Stimulated activated CD4-positive, alpha-beta T cell treated with anti-CD3 and anti-CD28 coated beads, Interleukin-2, amount 100 ng/mL, for 4 hours (primary cell): ENCODE results near the gene MMP20.

Source experiments
- DNase-seq: peaks from one replicate; pipeline ENCODE4 v3.0.0-alpha.2; 2020; ENCODE audit warnings: low read depth

Gene MMP20

DNA sequence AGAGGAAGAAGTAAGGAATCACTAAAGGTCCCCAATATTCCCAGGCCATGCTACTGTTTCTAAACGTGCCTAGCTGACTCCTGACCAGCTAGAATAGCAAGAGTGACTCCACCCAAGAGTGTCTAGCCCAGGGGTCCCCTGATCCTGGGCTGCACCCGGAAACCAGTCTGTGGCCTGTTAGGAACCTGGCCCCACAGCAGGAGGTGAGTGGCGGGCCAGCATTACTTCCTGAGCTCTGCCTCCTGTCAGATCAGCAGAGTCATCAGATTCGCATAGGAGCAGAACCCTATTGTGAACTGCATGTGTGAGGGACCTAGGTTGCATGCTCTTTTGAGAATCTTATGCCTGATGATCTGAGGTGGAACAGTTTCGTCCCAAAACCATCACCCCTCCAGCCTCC, 2.0 kb downstream of the MMP20 start:
- DNase-seq = no peak

DNA sequence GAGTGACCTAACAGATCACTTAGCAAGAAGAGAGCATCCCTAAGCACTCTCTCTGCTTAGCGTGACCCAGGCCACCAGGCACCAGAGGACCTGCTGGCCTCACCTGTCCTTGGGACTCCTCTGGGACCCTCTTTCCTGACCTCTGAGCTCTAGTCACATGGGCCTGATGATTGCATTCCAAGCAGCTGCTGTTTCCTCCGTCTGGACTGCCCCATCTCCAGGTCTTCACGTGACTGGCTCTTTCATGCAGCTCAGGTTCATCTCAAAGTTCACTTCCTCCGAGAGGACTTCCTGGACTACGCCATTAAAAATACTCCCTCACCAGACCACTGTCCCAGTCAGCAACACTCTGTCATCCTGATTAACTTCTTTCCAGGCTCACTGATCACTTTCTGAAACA, 2.9 kb downstream of the MMP20 start:
- DNase-seq = no peak

DNA sequence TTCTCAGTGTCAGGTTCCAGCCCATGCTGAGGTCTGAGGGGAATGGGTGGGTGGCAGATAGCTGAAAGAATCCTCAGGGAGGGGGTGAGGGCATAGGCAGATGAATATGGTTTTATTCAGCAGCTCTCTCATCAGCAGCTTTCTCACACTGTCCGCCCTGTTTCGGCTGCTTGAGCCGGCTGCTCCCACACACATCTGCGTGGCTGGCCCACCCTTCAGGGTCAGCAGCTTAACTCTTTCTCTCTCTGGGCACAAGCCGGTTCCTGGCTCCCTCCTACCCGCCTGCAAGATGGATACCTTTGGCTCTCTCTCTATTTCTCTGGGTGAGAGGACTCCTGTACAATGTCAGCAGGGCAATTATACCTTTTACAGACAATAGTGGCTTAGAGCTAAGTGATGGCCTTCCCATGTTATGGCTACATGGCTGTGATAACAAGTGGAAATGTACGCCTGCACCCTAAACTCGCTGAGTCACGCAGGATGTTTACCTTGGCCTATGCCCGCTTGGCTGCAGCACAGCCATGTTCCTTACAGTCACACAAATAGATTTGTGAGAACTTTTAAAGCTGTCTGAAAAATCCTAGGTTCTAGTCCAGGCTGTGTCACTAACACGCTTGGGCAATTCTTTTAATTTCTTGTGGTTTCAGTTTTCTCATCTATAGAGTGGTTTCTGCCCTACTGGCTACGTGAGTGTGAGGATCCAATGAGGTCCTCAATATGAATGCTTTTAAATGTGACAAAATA, 4.1 kb downstream of the MMP20 start:
- DNase-seq = no peak

DNA sequence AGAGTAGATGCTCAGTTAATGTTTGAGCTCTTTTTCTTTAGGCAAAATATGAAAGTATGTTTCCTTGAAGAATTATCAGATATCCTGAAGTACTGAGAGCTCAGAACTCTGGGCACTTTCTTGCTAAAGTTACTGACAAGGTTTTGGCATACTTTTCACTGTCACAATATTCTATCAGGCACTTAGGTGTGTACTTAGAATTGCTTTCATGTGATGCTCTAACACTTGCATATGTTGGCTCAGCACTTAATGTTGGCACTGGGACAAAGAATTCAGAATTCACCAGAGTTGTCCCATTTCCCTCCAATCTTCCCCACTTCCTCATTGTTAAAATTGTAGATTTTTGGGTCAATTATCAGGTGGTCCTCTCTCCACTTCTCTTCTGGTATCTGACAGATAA, 5.0 kb downstream of the MMP20 start:
- DNase-seq = no peak

DNA sequence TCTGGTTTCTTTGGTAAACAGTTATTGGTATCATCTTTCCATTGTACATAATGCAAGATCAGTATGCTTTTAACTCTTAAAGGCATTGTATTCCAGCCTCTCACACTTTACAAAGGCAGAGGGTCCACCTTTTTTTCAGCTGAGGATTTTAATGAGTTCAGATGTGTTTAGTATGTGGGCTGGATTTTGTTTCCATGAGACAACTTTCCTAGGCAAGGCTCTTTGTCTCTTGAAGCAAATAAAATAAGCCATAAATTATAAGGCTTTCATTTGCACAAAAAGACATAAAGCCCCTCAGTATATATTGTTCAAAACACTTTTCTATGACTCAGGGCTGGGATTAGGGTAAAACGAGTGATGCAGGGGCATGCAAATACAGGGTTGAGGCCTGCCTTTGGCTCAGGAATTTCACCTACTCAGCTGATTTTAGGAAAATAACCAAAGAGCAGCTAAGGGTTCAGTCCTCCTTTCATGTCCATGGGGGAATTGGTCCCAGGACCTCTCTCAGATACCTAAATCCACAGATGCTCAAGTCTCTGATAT, 7.6 kb downstream of the MMP20 start:
- DNase-seq = no peak

DNA sequence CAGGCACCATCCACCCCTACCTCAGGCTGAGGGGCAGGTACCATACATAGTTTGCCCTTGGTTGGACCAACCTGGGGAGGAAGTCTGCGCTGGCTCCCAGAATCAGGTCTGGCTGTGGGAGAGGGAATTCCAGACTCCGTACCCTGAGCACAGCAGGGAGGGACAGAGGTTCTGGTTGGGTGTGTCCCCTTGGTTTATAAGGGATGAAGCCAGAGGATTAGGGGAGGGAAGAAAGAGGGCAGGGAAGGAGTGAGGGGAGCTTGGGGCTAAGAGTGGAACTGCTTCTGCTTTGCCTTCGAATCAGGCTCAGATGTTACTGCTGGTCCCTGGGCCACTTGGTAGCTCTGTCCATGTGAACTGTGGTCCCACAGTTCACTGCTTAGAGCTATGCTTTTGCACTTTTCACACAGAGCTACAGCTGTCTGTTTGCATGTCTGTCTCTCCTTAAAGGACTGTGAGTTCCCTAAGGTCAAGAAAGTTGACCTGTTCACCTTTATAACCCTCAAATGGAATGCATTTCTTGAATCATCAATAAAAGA, 9.2 kb downstream of the MMP20 start:
- no peak for DNase-seq

DNA sequence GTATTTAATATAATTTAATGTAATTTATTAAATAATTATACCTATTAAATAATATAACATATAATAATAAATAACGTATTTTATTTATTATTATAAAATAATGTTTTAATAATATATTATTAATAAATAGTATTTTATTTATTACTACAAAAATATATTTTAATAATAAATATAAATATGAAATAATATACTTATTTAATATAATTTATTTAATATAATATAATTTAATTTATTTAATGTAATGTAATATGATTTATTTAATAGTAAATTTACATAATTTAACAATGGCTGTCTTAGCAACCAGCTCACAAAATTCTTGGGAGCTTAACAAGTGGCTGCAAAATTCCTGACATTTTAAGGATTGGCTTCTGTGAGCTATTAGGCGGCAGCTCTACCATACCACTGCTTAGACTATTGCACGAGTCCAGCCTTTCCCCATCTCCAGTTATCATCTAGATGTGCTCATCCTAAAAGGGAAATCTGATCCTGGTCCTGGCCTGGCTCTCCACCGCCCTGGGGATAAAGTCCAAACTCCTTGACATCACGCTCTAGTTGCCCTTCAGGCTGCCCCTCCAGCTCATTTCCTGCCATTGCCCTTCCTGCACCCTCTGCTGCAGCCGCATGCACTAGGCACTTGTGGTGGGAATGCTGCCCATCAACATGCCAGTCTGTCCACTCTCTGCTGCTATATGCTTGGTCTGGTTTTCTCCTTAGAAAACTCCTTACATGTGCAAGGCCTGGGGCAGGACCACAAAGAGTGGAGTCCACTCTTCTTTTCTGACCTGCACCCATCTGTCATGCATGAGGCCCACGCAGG, 9.8 kb downstream of the MMP20 start:
- DNase-seq = no peak

DNA sequence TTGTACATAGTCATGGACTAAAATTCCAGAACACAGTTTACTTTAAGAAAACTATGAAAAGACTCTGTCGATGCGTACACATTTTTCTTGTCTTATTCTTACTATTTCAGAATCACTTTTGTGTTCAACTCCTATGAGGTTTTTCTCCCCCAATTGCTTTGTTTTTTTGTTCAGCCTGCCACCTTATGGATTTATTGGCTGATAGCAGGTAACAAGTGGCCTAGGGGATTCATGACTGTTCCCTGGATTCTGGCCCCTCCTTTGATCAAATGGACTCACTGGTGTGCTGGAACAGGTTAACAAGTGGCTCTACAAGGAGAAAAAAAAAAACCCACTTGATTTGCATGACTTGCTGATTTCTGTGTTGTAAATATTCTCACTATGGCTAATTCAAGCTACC, 10.6 kb downstream of the MMP20 start:
- no peak for DNase-seq

DNA sequence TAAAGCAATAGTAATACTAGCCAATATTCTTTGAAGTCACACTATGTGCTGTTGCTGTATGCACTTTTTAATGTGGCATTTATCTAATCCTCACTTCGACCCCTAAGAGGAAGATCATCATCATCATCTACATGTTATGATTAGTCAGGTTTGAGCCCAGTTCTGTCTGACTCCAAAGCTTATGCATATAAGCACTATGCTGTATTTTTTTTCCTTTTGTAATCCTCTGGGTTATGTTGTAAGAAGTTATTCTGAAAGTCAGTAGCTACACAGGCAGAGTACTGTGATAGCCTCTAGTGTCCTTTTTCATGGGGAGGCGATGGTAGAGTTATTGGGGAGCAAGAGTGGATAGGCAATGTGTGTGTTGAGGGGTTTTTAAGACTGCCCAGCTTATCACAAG, 11.1 kb downstream of the MMP20 start:
- no peak for DNase-seq

DNA sequence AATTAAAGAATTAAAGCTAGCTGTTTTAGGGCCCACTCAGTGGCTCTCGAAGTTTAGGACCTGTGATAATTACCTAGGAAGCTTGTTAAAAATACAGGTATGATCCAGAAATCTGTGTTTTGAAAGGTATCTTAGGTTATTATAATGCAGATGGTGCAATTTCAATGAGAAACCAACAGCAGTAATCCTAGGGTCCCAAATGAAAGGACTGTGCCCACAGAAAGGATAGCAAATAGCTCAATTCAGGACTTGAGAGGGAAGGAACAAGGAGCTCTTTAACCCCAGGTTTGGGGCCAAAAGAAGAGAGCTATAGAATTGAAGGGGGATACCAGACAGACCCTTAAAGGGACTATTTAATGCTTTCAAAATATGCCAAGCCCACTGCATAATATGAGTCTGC, 11.7 kb downstream of the MMP20 start:
- no peak for DNase-seq

DNA sequence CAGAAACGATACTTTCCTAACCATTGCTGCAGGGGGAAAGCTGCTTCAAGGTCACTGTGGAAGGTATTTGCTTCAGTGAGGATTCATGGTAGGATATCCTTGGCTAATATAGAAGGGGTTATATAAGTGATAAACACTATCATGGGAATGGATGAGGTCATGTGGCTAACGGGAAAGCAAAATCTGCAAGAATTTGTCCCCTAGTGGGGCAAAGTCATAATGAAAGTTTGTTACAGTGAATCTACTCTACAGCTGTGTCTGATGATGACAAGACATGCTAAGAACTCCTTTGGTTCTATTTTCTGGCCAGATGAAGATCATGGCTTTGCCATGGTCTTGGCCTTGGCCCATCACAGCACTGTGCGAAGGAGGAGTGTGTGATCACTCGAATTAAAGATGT, 13.8 kb downstream of the MMP20 start:
- no peak for DNase-seq

DNA sequence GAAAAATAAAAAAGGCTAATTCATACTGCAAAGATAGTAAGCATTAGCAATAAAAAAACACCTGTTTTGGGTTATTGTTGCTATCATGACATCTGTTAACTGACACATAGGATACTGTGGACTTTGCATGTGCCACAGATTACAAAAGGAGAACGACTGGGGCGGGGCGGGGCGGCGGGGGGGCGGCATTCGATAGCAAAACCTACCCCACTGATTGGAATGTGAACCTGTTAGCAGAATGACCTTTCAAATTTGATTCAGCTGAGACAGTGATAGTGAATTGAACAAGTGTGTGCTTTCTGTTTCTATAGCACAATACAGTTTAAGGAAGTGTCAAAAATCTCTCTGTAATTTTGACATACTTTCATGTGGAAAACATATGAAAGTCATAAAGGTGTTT, 14.9 kb downstream of the MMP20 start:
- no peak for DNase-seq

DNA sequence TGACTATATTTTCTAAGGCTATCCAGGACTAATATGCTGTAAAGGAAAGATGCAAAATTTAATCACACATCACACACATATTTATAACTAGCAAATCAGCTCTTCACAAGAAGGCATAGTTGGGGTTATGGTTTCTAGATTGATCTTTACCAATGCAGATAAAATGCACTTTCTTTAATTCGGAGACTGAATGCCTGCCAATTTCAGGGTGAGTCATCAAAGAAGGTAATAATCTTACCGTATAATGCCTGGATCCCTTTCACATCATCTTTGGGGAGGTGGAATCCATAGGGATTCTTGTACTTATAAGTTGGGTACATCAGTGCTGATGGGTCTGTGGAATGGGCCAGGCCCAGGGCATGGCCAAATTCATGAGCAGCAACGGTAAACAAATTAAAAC, 16.4 kb downstream of the MMP20 start:
- no peak for DNase-seq

DNA sequence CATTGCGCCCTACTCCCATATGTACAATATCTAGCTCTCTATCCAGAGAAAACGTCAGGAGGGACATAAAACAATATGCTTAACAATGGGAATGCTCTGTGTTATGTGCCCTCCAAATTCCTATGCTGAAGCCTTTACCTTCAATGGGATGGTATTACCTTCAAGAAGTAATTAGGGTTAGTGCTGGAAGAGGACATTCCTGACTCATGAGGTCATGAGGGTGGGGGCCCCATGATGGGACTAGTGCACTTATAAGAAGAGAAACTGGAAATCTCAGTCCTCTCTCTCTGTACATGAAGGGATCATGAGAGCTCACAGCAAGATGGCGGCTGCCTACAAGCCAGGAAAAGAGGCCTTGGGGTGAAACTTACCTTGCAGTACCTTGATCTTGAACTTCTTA, 20.3 kb downstream of the MMP20 start:
- DNase-seq = no peak

DNA sequence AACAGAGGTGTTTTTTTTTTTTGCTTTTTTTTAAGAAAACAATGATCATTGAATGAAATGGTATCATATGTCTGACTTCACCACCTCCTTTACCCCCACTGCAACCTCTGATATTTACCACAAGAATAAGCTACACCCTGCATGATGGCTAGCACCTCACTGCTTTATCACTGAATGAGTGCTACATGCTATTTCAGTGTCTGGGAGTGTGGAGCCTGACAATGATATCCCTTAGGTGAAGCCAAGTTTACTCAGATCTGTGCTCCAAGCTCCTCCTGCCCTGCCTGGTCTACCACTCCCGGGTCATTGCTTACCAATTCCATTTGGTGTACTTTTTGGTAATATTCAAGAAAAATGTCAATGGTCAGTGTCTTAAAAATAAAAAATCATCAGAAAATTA, 21.1 kb downstream of the MMP20 start:
- DNase-seq = no peak

DNA sequence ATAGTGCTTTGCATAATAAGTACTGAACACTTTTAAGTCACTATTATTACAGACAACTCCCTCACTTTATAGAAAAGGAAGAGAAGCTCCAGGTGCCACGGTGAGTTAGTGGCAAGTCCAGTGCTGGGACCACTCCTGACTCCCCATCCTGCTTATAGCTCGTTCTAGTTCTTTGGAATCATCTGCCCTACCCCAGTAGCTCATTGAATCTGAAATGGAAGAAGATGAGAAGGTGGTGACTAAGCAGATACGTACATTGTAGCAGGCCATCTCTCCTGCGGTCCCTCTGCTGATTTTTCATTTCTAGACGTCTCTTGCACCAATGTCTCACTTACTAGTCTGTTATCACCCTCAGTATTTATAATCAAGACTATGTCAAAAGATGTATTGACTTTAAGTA, 21.6 kb downstream of the MMP20 start:
- DNase-seq = no peak

DNA sequence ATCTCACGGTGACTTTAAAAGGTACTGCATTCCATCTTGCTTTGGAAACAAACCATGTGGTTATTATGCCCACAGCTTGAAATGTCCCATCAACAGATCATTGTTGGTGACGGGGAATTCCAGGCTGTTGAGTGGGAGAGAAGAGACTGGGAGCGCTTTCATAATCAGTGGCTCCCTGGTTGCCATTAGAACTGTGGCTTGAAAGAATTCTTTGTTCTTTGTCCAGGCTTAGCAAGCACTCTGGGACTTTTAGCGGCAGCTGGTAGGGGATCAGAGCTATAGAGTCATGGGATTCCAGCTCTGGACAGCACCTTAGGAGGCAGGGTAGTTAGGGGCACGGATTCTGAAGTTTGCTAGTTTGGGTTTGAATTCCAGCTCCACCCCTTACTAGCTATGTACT, 22.0 kb downstream of the MMP20 start:
- DNase-seq = no peak

DNA sequence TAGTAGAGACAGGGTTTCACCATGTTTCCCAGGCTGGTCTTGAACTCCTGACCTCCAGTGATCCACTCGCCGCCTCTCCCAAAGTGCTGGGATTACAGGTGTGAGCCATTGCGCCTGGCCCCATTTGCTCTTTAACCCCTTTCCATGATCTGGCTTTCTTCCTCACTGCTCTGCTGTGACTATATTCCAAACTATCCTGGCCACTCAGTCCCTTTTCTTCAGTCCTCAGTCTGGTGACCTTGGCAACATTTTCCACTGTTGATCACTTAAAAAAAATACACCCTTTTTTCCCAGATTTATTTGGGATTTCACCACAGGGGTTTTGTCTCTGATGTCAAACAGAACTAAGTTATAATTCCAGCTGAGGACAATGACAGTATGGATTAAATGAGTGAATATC, 24.5 kb downstream of the MMP20 start:
- no peak for DNase-seq

DNA sequence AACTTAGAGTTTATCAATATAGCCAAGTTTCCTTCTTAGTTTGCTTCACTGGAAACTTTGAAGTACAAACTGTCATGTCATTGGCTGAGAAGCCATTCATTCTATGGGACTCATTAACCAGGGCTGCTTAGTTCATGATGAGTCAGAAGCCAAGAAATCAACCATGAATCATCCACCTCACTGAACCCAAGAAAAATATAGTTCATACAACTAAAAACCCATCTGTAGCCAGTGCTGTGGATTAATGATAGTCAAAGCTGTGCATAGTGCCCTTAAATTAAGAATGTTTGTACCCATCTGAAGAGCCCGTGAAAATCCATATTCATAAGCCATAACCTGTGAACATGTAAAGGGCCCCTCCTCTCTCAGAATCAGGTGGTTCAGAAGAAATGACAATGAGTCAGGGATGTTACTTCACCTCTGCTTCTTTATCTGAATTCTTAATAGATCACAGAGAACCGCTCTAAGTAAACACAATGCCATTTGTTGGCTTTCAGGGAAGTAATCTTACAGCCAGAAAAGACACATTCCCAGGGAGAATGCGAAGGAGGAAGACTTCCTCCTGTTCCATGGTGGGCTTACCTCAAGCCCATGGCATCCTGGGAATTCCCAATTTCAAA, 25.4 kb downstream of the MMP20 start:
- DNase-seq = peak; percentile 16

DNA sequence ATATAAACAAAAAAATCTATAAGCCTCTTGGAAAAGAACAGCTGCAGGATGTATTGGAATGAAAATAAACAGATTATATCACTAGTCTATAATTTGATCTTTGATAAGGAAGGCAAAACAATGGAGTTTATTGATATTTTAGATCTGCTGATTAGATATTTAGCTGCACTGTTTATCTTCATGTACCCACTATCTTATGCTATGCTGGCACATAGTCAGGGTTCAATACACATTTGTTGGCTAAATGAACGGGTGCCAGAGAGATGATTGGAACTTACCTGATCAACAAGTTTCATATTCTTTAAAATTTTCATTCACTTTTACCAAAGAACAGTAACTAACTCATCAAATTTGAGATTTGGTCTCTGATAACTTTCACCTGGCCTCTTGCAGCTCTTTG, 26.9 kb downstream of the MMP20 start:
- DNase-seq = no peak

DNA sequence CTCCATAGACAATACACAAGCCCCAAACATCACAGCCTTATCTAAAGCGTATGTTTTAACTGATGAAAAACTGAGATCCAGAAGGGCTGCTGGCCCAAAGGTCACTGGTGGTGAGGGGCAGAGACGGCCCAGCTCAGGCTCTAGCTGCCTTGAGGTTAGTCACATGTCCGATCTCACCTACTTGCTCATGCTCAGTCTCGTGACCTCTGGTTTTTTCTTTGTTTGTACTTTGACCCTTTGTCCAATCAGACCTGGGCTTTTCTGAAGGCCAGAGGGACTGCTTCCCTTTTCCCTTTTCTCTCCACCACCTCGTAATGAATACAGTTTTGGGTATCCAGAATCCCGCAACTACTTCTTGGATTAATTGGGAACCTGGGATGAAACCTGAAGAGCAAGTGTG, 28.6 kb downstream of the MMP20 start:
- no peak for DNase-seq

DNA sequence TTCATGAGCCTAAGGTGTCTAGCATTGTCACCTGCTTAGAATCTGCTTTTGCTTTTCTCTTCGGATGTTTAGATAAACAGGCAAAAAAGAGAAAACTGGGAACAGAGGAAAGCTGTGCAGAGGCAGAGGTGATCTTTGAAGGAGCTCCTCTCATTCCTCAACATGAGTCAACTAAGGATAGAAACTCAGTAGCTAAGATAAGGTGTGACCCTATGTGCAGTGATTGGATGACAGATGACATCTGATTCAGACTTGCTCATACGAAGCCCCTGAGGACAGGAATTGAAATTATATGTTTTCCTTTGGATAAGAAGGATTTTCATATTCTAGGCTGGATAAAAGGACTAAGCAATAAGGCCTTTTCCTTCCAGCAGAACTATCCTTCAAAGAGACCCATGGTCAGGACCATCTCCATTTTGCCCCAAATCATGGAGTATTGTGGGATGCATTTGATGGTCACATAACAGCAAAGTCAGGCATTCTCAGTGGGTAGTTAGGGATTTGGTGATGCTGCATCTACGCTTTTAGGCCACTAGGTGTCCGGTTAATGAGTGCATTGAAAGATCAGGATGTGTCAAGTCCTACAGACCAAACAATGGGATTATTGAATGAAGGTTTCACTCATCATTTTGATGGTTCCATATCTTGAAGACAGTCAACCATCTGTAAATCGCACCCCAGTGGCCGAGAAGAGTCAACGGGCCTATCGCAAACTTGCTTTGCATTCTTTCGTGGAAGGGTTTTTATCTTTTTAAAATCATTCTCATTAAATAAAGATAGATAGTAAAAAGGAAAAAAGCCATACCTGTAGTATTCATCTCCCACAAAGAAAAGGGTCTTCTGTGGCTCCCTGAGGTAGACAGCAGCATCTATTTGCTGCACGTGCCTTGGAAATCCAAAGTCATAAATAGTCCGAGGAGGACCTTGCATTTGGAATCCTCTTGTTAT, 32.2 kb downstream of the MMP20 start:
- no peak for DNase-seq
